ENCODE data around the gene COL28A1.
"Not testable (repeated sequence)": the region's sequence is repeated elsewhere in the genome, so short reads cannot be mapped to it uniquely, and the experiment has no call there.

Gene COL28A1

GRCh38 chr7:7495171-7495570 lies 40.5 kb downstream of the COL28A1 start:
- DNase-seq (ENCODE audit: low spot score): no peak
- H3K27me3 Mint-ChIP-seq (ENCODE audit: low read depth): peaks cover 6% of the 10 kb centered on the region
- no peak overlapping the region for H3K27ac Mint-ChIP-seq
- H3K9me3 Mint-ChIP-seq: no peaks in the 10 kb centered on the region
- no peaks in the 10 kb centered on the region for H3K4me1 Mint-ChIP-seq (ENCODE audit: low read depth)
- H3K4me3 Mint-ChIP-seq: no peak overlapping the region
- no peaks in the 10 kb centered on the region for H3K36me3 Mint-ChIP-seq (ENCODE audit: low read depth)

- Mint-ChIP-seq H3K27me3 (ENCODE audit: low read depth) (peaks cover 3% of the 10 kb centered on the region), H3K9me3 (no peaks in the 10 kb centered on the region), H3K4me1 (ENCODE audit: low read depth) (no peaks in the 10 kb centered on the region), H3K4me3 (no peak overlapping the region), H3K36me3 (ENCODE audit: low read depth) (no peaks in the 10 kb centered on the region), H3K27ac (no peak overlapping the region)
- no peak for DNase-seq (ENCODE audit: low spot score)
Measured at GRCh38 chr7:7491044-7491443, 44.6 kb downstream of the COL28A1 start.

- no peak overlapping the region for H3K4me3 Mint-ChIP-seq
- H3K36me3 Mint-ChIP-seq (ENCODE audit: low read depth): no peaks in the 10 kb centered on the region
- H3K27me3 Mint-ChIP-seq (ENCODE audit: low read depth): no peaks in the 10 kb centered on the region
- H3K4me1 Mint-ChIP-seq (ENCODE audit: low read depth): no peaks in the 10 kb centered on the region
- DNase-seq (ENCODE audit: low spot score): no peak
- H3K27ac Mint-ChIP-seq: no peak overlapping the region
- no peaks in the 10 kb centered on the region for H3K9me3 Mint-ChIP-seq
Measured at GRCh38 chr7:7490003-7490402, 45.7 kb downstream of the COL28A1 start.

DNA sequence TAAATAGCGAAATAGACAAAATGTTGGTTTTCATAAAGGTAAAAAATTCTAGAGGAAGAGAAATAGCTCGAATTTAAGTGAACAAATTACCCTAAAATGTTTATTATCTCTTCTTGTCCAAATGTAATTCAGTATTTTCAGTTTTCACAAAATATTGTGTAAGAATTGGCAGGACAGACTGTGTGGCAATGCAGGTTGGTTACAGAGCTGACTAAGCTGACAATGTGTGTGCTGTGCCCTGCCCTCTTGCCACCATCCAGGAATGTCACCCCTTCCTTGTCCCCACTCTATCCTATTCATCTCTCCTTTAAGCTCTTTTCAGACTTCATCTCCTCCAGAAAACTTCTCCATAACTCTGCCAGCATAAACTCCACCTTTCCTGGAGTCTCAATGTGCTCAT lies 46.1 kb downstream of the COL28A1 start:
- DNase-seq (ENCODE audit: low spot score): no peak
- Mint-ChIP-seq H3K36me3 (ENCODE audit: low read depth) (no peaks in the 10 kb centered on the region), H3K4me1 (ENCODE audit: low read depth) (no peaks in the 10 kb centered on the region), H3K27ac (no peak overlapping the region), H3K9me3 (no peaks in the 10 kb centered on the region), H3K4me3 (no peak overlapping the region), H3K27me3 (ENCODE audit: low read depth) (no peaks in the 10 kb centered on the region)

DNA sequence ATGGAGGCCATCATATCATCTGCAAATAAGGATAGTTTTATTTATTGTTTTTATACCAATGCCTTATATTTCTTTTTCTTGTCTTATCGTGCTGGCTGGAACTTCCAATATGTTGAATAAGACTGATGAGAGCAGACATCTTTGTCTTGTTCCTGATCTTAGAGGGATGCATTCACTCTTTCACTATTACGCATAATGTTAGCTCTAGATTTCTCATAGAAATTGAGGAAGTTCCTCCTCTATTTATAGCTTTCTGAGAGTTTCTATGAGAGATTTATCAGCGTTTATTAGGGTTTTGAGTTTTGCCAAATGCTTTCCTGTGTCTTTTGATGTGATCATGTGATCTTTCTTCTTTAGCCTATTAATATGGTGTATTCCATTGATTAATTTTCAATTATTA lies 49.3 kb downstream of the COL28A1 start:
- Mint-ChIP-seq H3K4me1 (ENCODE audit: low read depth) (no peaks in the 10 kb centered on the region), H3K4me3 (no peak overlapping the region), H3K9me3 (no peaks in the 10 kb centered on the region), H3K27me3 (ENCODE audit: low read depth) (no peaks in the 10 kb centered on the region), H3K27ac (no peak overlapping the region), H3K36me3 (ENCODE audit: low read depth) (no peaks in the 10 kb centered on the region)
- DNase-seq (ENCODE audit: low spot score): no peak

DNA sequence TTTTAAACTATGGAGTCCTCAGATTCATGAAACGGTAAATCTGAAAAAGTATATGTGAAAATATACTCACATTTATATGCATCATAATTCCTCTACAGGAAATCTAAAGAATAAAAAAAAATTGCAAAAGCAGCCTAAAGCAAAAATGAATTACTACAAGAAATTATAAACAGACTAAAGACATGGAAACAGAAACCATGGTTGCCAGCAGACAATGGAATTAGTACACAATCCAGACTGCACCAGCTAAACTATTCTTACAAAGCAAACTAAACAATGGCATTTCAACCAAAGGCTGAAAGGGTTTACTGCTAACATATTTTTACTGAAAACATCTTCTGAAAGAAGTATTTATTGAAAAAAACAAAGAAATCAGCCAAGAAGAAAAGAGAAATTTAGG lies 51.6 kb downstream of the COL28A1 start:
- Mint-ChIP-seq H3K27me3 (ENCODE audit: low read depth) (no peaks in the 10 kb centered on the region), H3K36me3 (ENCODE audit: low read depth) (no peaks in the 10 kb centered on the region)

GRCh38 chr7:7481802-7482201 lies 53.9 kb downstream of the COL28A1 start:
- Mint-ChIP-seq H3K4me3 (no peak overlapping the region), H3K27me3 (ENCODE audit: low read depth) (no peaks in the 10 kb centered on the region), H3K36me3 (ENCODE audit: low read depth) (no peaks in the 10 kb centered on the region), H3K4me1 (ENCODE audit: low read depth) (no peaks in the 10 kb centered on the region), H3K27ac (no peak overlapping the region), H3K9me3 (no peaks in the 10 kb centered on the region)
- no peak for DNase-seq (ENCODE audit: low spot score)

More for the DNA sequence above, 51.6 kb downstream of the COL28A1 start:
- no peaks in the 10 kb centered on the region for H3K9me3 Mint-ChIP-seq
- H3K4me3 Mint-ChIP-seq: no peak overlapping the region
- DNase-seq (ENCODE audit: low spot score): no peak
- no peaks in the 10 kb centered on the region for H3K4me1 Mint-ChIP-seq (ENCODE audit: low read depth)
- H3K27ac Mint-ChIP-seq: no peak overlapping the region

DNA sequence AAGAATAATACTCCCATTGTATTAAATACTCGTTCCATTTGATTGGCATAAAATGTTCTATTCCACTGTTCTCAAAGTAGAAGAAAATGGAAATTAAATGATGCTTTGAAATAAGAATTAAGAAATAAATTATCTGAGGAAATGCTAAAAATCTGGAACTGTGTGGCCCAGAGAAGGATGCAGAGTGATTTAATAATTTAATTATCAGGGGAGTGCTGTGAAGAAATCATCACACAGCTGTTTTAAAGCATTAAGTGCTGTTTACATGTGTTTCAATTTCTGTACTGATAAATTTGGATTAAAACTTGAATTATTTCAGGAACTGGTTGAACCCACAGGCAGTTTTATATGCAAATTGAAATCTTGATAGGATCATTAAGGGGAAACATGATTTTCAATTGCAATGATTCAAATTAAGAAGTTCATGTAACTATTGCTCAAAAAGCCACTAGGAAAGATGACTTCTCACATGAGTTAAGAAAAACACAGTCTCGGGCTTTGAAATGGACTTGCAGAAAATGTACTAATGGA lies 56.3 kb downstream of the COL28A1 start:
- Mint-ChIP-seq H3K36me3 (ENCODE audit: low read depth) (no peaks in the 10 kb centered on the region), H3K9me3 (no peaks in the 10 kb centered on the region), H3K27ac (no peak overlapping the region), H3K4me1 (ENCODE audit: low read depth) (no peaks in the 10 kb centered on the region), H3K4me3 (no peak overlapping the region), H3K27me3 (ENCODE audit: low read depth) (no peaks in the 10 kb centered on the region)
- DNase-seq (ENCODE audit: low spot score): no peak

DNA sequence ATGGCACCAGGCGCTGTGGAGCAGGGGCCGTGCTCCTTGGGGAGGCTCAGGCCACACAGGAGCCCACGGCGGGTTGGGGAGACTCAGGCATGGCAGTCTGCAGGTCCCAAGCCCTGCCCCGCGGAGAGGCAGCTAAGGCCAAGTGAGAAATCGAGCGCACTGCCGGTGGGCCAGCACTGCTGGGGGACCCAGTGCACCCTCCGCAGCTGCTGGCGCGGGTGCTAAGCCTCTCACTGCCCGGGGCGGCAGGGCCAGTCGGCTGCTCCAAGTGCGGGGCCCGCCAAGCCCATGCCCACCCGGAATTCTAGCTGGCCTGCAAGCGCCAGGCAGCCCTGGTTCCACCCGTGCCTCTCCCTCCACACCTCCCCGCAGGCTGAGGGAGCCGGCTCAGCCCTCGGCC lies 57.1 kb downstream of the COL28A1 start:
- DNase-seq (ENCODE audit: low spot score): no peak
- no peak overlapping the region for H3K4me3 Mint-ChIP-seq
- no peak overlapping the region for H3K27ac Mint-ChIP-seq
- H3K36me3 Mint-ChIP-seq (ENCODE audit: low read depth): no peaks in the 10 kb centered on the region
- H3K27me3 Mint-ChIP-seq (ENCODE audit: low read depth): no peaks in the 10 kb centered on the region
- H3K4me1 Mint-ChIP-seq (ENCODE audit: low read depth): no peaks in the 10 kb centered on the region
- no peaks in the 10 kb centered on the region for H3K9me3 Mint-ChIP-seq

DNA sequence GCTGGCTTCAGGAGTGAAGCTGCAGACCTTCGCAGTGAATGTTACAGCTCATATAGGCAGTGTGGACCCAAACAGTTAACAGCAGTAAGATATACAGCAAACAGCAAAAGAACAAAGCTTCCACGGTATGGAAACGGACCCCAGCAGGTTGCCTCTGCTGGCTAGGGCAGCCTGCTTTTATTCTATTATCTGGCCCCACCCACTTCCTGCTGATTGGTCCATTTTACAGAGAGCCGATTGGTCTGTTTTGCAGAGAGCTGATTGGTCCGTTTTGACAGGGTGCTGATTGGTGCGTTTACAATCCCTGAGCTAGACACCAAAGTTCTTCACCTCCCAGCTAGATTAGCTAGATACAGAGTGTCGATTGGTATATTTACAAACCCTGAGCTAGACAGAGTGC lies 58.0 kb downstream of the COL28A1 start:
- not testable (repeated sequence) for H3K4me1 Mint-ChIP-seq (ENCODE audit: low read depth); DNase-seq (ENCODE audit: low spot score); H3K36me3 Mint-ChIP-seq (ENCODE audit: low read depth); H3K4me3 Mint-ChIP-seq; H3K9me3 Mint-ChIP-seq; H3K27ac Mint-ChIP-seq; H3K27me3 Mint-ChIP-seq (ENCODE audit: low read depth)

DNA sequence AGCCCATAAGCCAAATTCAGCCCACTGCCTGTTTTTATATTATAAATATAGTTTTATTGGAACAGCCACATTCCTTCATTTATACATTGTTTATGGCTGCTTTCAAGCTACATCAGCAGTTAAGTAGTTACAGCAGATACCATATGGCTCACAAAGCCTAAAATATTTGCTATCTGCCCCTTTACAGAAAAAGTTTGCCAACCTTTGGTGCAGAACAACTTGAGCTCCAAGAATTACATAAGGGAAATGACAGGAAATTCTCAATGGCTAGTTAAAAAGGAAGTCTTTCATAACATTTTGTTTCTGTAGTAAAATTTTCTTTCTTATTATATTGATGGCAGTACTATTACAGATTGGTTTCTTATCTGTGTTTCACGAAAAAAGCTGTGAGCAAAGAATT lies 59.3 kb downstream of the COL28A1 start:
- no peaks in the 10 kb centered on the region for H3K27me3 Mint-ChIP-seq (ENCODE audit: low read depth)
- peaks cover 1% of the 10 kb centered on the region for H3K9me3 Mint-ChIP-seq
- no peaks in the 10 kb centered on the region for H3K36me3 Mint-ChIP-seq (ENCODE audit: low read depth)
- H3K27ac Mint-ChIP-seq: no peak overlapping the region
- H3K4me3 Mint-ChIP-seq: no peak overlapping the region
- no peak for DNase-seq (ENCODE audit: low spot score)
- no peaks in the 10 kb centered on the region for H3K4me1 Mint-ChIP-seq (ENCODE audit: low read depth)

DNA sequence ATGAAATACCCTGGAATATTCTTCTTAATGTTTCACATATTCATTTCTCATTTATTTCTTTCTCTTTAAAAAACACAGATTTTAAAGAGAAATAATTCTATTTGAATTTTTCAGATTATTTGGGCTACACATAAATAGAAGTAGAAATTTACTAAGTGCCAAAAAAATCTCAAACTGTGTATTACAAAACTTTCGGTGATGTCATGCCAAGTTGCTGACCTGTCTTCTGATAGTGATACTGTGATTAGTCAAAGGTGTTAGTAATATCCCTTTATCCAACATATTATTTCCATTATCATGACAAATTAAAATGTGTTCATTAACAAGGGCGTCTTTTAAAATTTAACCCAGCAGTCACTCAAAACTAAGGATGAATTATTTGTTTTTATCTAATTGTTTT lies 60.1 kb downstream of the COL28A1 start:
- Mint-ChIP-seq H3K4me1 (ENCODE audit: low read depth) (no peaks in the 10 kb centered on the region), H3K27ac (no peak overlapping the region), H3K4me3 (no peak overlapping the region), H3K36me3 (ENCODE audit: low read depth) (no peaks in the 10 kb centered on the region), H3K27me3 (ENCODE audit: low read depth) (no peaks in the 10 kb centered on the region), H3K9me3 (peaks cover 4% of the 10 kb centered on the region)
- DNase-seq (ENCODE audit: low spot score): no peak

DNA sequence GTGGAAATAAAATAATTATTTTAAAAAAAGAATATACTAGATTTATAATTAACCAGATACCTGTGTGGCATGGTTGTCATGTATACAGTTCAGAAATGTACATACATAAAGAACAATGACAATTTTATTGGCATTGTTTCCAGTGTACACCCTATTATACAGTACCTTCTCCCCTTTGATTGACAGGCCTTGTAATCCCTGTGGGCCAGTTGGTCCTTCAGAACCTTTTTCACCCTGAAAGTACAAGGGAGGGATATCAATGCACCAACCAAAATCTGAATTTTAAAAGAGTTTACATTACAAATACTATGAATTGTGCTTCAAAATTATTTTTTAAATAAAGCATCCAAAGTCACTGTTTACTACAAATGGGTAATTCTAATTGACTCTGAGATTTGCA lies 61.2 kb downstream of the COL28A1 start:
- no peaks in the 10 kb centered on the region for H3K27me3 Mint-ChIP-seq (ENCODE audit: low read depth)
- H3K4me1 Mint-ChIP-seq (ENCODE audit: low read depth): no peaks in the 10 kb centered on the region
- no peaks in the 10 kb centered on the region for H3K36me3 Mint-ChIP-seq (ENCODE audit: low read depth)
- H3K4me3 Mint-ChIP-seq: no peak overlapping the region
- H3K9me3 Mint-ChIP-seq: peaks cover 4% of the 10 kb centered on the region
- no peak for DNase-seq (ENCODE audit: low spot score)
- no peak overlapping the region for H3K27ac Mint-ChIP-seq

DNA sequence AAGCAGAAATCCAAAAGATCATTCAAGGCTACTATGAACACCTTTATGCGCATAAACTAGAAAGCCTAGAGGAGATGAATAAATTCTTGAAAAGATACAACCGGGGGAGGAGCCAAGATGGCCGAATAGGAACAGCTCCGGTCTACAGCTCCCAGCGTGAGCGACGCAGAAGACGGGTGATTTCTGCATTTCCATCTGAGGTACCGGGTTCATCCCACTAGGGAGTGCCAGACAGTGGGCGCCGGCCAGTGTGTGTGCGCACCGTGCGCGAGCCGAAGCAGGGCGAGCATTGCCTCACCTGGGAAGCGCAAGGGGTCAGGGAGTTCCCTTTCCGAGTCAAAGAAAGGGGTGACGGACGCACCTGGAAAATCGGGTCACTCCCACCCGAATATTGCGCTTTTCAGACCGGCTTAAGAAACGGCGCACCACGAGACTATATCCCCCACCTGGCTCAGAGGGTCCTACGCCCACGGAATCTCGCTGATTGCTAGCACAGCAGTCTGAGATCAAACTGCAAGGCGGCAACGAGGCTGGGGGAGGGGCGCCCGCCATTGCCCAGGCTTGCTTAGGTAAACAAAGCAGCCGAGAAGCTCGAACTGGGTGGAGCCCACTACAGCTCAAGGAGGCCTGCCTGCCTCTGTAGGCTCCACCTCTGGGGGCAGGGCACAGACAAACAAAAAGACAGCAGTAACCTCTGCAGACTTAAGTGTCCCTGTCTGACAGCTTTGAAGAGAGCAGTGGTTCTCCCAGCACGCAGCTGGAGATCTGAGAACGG lies 70.5 kb downstream of the COL28A1 start:
- not testable (repeated sequence) for H3K36me3 Mint-ChIP-seq (ENCODE audit: low read depth); H3K27ac Mint-ChIP-seq; H3K27me3 Mint-ChIP-seq (ENCODE audit: low read depth); H3K4me3 Mint-ChIP-seq; H3K4me1 Mint-ChIP-seq (ENCODE audit: low read depth); H3K9me3 Mint-ChIP-seq; DNase-seq (ENCODE audit: low spot score)

- Mint-ChIP-seq H3K27me3 (ENCODE audit: low read depth) (peaks cover 2% of the 10 kb centered on the region), H3K4me1 (ENCODE audit: low read depth) (no peaks in the 10 kb centered on the region), H3K36me3 (ENCODE audit: low read depth) (no peaks in the 10 kb centered on the region), H3K27ac (no peak overlapping the region), H3K9me3 (no peaks in the 10 kb centered on the region), H3K4me3 (no peak overlapping the region)
- no peak for DNase-seq (ENCODE audit: low spot score)
Measured at GRCh38 chr7:7454000-7454399, 81.7 kb downstream of the COL28A1 start.

Measured in T-helper 2 cell treated with Interferon-gamma antibody and Interleukin-4, amounts not matched to agents 5 μg/mL and 100 μg/mL, for 36 hours (primary cell).